H1 (cell line): ENCODE measurements around the gene KIF25. TPM values are rescaled to one million over a fixed set of nuclear protein-coding genes. Genes with fewer than 3 reads are reported as not detected.
A peak's percentile ranks its signal among the peaks of the same experiment; 100 is the strongest.

Experiments used
- MAFK ChIP-seq: IDR thresholded peaks from 2 replicates; pipeline ENCODE4 v1.6.1; 2012; ENCODE audit warnings: low read depth, mild to moderate bottlenecking, improper control_type of control experiment, low read length
- RAD21 ChIP-seq, 2 experiments: IDR thresholded peaks in 1 of 2; conservative IDR thresholded peaks in 1 of 2; 2 replicates each; pipeline ENCODE4 v1.6.1; 2011; ENCODE audit warnings: low read depth in 2 of 2, low read length in 2 of 2, improper control_type of control experiment in 1 of 2, inconsistent platforms in 1 of 2, mild to moderate bottlenecking in 1 of 2, moderate library complexity in 1 of 2
- TAF7 ChIP-seq: optimal IDR thresholded peaks from 2 replicates; pipeline ENCODE3; 2011; ENCODE audit warnings: low read depth, mild to moderate bottlenecking, inconsistent platforms, low read length, moderate library complexity, borderline replicate concordance
- YY1 ChIP-seq: IDR thresholded peaks from 2 replicates; pipeline ENCODE4 v1.6.1; 2011; ENCODE audit warnings: low read depth, mild to moderate bottlenecking, low read length
- polyA plus RNA-seq, 7 experiments: library from polyadenylated mRNA; depleted of rRNA in 3 of 7; stranded (reverse) in 5 of 7; unstranded in 2 of 7; fragments of >200 nt in 5 of 7; fragments of 200-250 nt in 2 of 7; gene quantifications; 1 replicate in 5 of 7; 2 replicates in 1 of 7; 4 replicates in 1 of 7; pipeline versions ENCODE4 v1.2.1 to v1.2.3, GENCODE V29; 2011 to 2013; ENCODE audit warnings: missing spikeins in 2 of 7, mixed read lengths in 2 of 7
- total RNA-seq: library from RNA; stranded (reverse); fragmentation: NEBNext Ultra II Directional; extraction: Animal tissue kit (Norgen Biotek cat#: 25700); gene quantifications from 2 replicates; pipeline ENCODE4 v1.2.1, GENCODE V29; 2021

KIF25 gene
- total and polyA plus RNA-seq, 2 of the 8 experiments (the other 6 are each of a cell fraction or from before 2014, with no cell fraction given): 1.5 to 2.0 TPM

- TF ChIP-seq MAFK: no peak
- no peak for TF ChIP-seq TAF7
- TF ChIP-seq YY1: no peak
- TF ChIP-seq RAD21 (IDR thresholded peaks at IDR 0.05 in 1 of 2, conservative IDR thresholded peaks at IDR 0.05 in 1 of 2; ENCODE audit: low read depth in 2 of 2, low read length in 2 of 2): peak; percentile 67 to 70
These were observed 29.4 kb upstream of the KIF25 start (continued) for GRCh38 chr6:167968091-167968490.
